GM23338 (cell line): ENCODE measurements around the gene XPR1. TPM values are rescaled to one million over a fixed set of nuclear protein-coding genes. Genes with fewer than 3 reads are reported as not detected.

Experiments
- ATAC-seq: fragments of 200-7000 bp; cut with Tn5 transposase; 3 replicates; pipeline ENCODE4 v1.9.1; 2020
- DNase-seq: peaks from one replicate; pipeline ENCODE4 v3.0.0-alpha.2; 2015; ENCODE audit warnings: low spot score
- H2AFZ ChIP-seq: fragments of 200-600 bp; sonication (generic); 2 replicates; pipeline ENCODE4 v1.8.0; 2016; ENCODE audit warnings: antibody characterized with exemption, mild to moderate bottlenecking, moderate library complexity
- H3F3A ChIP-seq: fragments of 200-600 bp; sonication (generic); replicated peaks from 2 replicates; pipeline ENCODE4 v1.8.0; 2017; ENCODE audit warnings: antibody characterized with exemption, mixed run types, low read depth
- H3K27ac ChIP-seq: fragments of 200-600 bp; sonication (generic); 2 replicates; pipeline ENCODE4 v1.6.1; 2016; ENCODE audit warnings: low read depth
- H3K27me3 ChIP-seq: fragments of 200-600 bp; sonication (generic); 2 replicates; pipeline ENCODE4 v1.8.0; 2016; ENCODE audit warnings: mild to moderate bottlenecking, mixed run types, moderate library complexity; ENCODE audit not compliant: insufficient read depth
- H3K36me3 ChIP-seq: fragments of 200-600 bp; sonication (generic); 2 replicates; pipeline ENCODE4 v1.8.0; 2016; ENCODE audit warnings: mild to moderate bottlenecking; ENCODE audit not compliant: insufficient read depth
- H3K4me1 ChIP-seq: fragments of 200-600 bp; sonication (generic); 2 replicates; pipeline ENCODE4 v1.8.0; 2016; ENCODE audit warnings: mild to moderate bottlenecking, moderate library complexity; ENCODE audit not compliant: insufficient read depth
- H3K4me2 ChIP-seq: fragments of 200-600 bp; sonication (generic); 2 replicates; pipeline ENCODE4 v1.7.1; 2017; ENCODE audit warnings: mixed run types
- H3K4me3 ChIP-seq: fragments of 200-600 bp; sonication (generic); 2 replicates; pipeline ENCODE4 v1.6.1; 2016; ENCODE audit warnings: mixed run types
- H3K79me2 ChIP-seq: fragments of 200-600 bp; sonication (generic); replicated peaks from 2 replicates; pipeline ENCODE4 v1.8.0; 2017; ENCODE audit warnings: mild to moderate bottlenecking; ENCODE audit not compliant: insufficient read depth
- H3K9me2 ChIP-seq: fragments of 200-600 bp; sonication (generic); 2 replicates; pipeline ENCODE4 v1.8.0; 2017; ENCODE audit not compliant: insufficient read depth
- H4K20me1 ChIP-seq: fragments of 200-600 bp; sonication (generic); replicated peaks from 2 replicates; pipeline ENCODE4 v1.8.0; 2017; ENCODE audit warnings: mild to moderate bottlenecking; ENCODE audit not compliant: insufficient read depth
- H3K27ac Mint-ChIP-seq: 2 replicates; pipeline ENCODE4 v1.8.0; 2020; ENCODE audit warnings: inconsistent platforms, mild to moderate bottlenecking, moderate library complexity, mixed read lengths
- H3K27me3 Mint-ChIP-seq: 3 replicates; pipeline ENCODE4 v1.8.0; 2022; ENCODE audit warnings: low read depth, mild to moderate bottlenecking, moderate library complexity, mixed read lengths, inconsistent platforms; ENCODE audit not compliant: insufficient read depth, poor library complexity
- H3K36me3 Mint-ChIP-seq: 3 replicates; pipeline ENCODE4 v1.8.0; 2021; ENCODE audit warnings: low read depth, mild to moderate bottlenecking, inconsistent platforms, moderate library complexity, mixed read lengths
- H3K4me1 Mint-ChIP-seq: 3 replicates; pipeline ENCODE4 v1.8.0; 2020; ENCODE audit warnings: mild to moderate bottlenecking, inconsistent platforms, mixed read lengths
- H3K4me3 Mint-ChIP-seq: 3 replicates; pipeline ENCODE4 v1.8.0; 2021; ENCODE audit warnings: moderate library complexity, mild to moderate bottlenecking, inconsistent platforms, mixed read lengths
- H3K9me3 Mint-ChIP-seq: 3 replicates; pipeline ENCODE4 v1.8.0; 2020; ENCODE audit warnings: moderate library complexity, mild to moderate bottlenecking, inconsistent platforms, mixed read lengths
- EZH2 ChIP-seq: fragments of 200-600 bp; sonication (generic); IDR thresholded peaks from one replicate; pipeline ENCODE4 v1.8.0; 2017; ENCODE audit warnings: antibody characterized with exemption, mild to moderate bottlenecking, low read depth; ENCODE audit not compliant: unreplicated experiment
- JUNB ChIP-seq: IDR thresholded peaks from one replicate; pipeline ENCODE4 v1.6.1; 2016; ENCODE audit warnings: antibody characterized with exemption; ENCODE audit not compliant: unreplicated experiment
- ZNF114 ChIP-seq: fragments of 250-450 bp; sonication (Bioruptor Pico); IDR thresholded peaks from 2 replicates; pipeline ENCODE4 v1.5.0; 2020; ENCODE audit warnings: mild to moderate bottlenecking, moderate library complexity
- polyA plus RNA-seq: library from polyadenylated mRNA; unstranded; fragments of >200 nt; fragmentation: Nextera tagmentation; extraction: Ambion mirVana; gene quantifications from 2 replicates; pipeline ENCODE4 v1.2.1, GENCODE V29; 2016
- total RNA-seq: library from RNA; depleted of rRNA; stranded (reverse); fragments of >200 nt; shearing (Covaris generic); gene quantifications from 2 replicates; pipeline ENCODE4 v1.2.3, GENCODE V29; 2014
- TF ChIP-seq, protein P1 (sequence below): fragments of 250-450 bp; sonication (Bioruptor Pico); IDR thresholded peaks from 2 replicates; pipeline ENCODE4 v1.5.0; 2020; ENCODE audit warnings: mild to moderate bottlenecking, moderate library complexity
- TF ChIP-seq, protein P2 (sequence below), 2 experiments: fragments of 200-600 bp in 1 of 2; sonication (generic) in 1 of 2; conservative IDR thresholded peaks; 2 replicates each; pipeline versions ENCODE4 v1.5.1 to v1.6.1; 2016 to 2017; ENCODE audit warnings: antibody characterized with exemption in 2 of 2, low read depth in 2 of 2, mild to moderate bottlenecking in 2 of 2, moderate library complexity in 1 of 2

XPR1 gene
- total and polyA plus RNA-seq, 2 experiments from 2014 or later, result 9.3 to 38.1 TPM

DNA sequence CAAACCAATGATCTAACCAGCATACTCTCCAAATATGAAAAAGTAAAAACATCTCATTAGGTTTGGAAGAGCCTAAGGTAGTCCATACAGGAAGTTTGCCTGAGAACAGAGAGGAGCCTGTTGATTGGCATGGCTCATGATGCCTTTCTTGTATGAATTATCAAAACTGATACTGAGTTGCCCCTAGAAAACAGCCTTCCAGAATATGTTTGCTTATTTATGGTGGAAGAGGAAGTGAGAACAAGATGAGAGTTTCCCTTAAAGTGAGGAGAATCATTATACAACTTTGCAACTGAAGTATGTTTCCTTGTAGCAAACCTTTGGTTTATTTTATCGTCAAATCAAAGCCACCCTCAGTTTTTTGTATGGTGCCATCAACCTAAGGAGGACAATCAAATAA lies 257.0 kb downstream of the XPR1 start:
- H3K27ac ChIP-seq, result no peak overlapping the region
- no peaks in the 10 kb centered on the region for H3K36me3 Mint-ChIP-seq
- no peak overlapping the region for H3K27ac Mint-ChIP-seq
- no peaks in the 10 kb centered on the region; the same call in 1 of the 2 replicates for H3K4me1 ChIP-seq
- ATAC-seq (no peak), DNase-seq (no peak)
- H3K4me2 ChIP-seq, result no peak overlapping the region
- H3K27me3 Mint-ChIP-seq, result peaks cover 1% of the 10 kb centered on the region
- H2AFZ ChIP-seq, result no peak overlapping the region
- no peak overlapping the region for H3K4me3 ChIP-seq
- H3K4me1 Mint-ChIP-seq, result peaks cover 6% of the 10 kb centered on the region; the same call in 2 of the 3 replicates
- H3K4me3 Mint-ChIP-seq, result no peak overlapping the region
- no peaks in the 10 kb centered on the region for H3K36me3 ChIP-seq
- TF ChIP-seq, protein P1, sequence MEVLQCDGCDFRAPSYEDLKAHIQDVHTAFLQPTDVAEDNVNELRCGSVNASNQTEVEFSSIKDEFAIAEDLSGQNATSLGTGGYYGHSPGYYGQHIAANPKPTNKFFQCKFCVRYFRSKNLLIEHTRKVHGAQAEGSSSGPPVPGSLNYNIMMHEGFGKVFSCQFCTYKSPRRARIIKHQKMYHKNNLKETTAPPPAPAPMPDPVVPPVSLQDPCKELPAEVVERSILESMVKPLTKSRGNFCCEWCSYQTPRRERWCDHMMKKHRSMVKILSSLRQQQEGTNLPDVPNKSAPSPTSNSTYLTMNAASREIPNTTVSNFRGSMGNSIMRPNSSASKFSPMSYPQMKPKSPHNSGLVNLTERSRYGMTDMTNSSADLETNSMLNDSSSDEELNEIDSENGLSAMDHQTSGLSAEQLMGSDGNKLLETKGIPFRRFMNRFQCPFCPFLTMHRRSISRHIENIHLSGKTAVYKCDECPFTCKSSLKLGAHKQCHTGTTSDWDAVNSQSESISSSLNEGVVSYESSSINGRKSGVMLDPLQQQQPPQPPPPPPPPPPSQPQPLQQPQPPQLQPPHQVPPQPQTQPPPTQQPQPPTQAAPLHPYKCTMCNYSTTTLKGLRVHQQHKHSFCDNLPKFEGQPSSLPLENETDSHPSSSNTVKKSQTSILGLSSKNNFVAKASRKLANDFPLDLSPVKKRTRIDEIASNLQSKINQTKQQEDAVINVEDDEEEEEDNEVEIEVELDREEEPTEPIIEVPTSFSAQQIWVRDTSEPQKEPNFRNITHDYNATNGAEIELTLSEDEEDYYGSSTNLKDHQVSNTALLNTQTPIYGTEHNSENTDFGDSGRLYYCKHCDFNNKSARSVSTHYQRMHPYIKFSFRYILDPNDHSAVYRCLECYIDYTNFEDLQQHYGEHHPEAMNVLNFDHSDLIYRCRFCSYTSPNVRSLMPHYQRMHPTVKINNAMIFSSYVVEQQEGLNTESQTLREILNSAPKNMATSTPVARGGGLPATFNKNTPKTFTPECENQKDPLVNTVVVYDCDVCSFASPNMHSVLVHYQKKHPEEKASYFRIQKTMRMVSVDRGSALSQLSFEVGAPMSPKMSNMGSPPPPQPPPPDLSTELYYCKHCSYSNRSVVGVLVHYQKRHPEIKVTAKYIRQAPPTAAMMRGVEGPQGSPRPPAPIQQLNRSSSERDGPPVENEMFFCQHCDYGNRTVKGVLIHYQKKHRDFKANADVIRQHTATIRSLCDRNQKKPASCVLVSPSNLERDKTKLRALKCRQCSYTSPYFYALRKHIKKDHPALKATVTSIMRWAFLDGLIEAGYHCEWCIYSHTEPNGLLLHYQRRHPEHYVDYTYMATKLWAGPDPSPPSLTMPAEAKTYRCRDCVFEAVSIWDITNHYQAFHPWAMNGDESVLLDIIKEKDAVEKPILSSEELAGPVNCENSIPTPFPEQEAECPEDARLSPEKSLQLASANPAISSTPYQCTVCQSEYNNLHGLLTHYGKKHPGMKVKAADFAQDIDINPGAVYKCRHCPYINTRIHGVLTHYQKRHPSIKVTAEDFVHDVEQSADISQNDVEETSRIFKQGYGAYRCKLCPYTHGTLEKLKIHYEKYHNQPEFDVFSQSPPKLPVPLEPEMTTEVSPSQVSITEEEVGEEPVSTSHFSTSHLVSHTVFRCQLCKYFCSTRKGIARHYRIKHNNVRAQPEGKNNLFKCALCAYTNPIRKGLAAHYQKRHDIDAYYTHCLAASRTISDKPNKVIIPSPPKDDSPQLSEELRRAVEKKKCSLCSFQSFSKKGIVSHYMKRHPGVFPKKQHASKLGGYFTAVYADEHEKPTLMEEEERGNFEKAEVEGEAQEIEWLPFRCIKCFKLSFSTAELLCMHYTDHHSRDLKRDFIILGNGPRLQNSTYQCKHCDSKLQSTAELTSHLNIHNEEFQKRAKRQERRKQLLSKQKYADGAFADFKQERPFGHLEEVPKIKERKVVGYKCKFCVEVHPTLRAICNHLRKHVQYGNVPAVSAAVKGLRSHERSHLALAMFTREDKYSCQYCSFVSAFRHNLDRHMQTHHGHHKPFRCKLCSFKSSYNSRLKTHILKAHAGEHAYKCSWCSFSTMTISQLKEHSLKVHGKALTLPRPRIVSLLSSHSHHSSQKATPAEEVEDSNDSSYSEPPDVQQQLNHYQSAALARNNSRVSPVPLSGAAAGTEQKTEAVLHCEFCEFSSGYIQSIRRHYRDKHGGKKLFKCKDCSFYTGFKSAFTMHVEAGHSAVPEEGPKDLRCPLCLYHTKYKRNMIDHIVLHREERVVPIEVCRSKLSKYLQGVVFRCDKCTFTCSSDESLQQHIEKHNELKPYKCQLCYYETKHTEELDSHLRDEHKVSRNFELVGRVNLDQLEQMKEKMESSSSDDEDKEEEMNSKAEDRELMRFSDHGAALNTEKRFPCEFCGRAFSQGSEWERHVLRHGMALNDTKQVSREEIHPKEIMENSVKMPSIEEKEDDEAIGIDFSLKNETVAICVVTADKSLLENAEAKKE (CRISPR knock-in tag), result no peak
- H3K79me2 ChIP-seq, result no peaks in the 10 kb centered on the region
- H4K20me1 ChIP-seq, result no peaks in the 10 kb centered on the region
- no peaks in the 10 kb centered on the region for H3K27me3 ChIP-seq
- H3K9me3 Mint-ChIP-seq, result no peaks in the 10 kb centered on the region
- H3F3A ChIP-seq, result no peaks in the 10 kb centered on the region
- no peaks in the 10 kb centered on the region for H3K9me2 ChIP-seq

DNA sequence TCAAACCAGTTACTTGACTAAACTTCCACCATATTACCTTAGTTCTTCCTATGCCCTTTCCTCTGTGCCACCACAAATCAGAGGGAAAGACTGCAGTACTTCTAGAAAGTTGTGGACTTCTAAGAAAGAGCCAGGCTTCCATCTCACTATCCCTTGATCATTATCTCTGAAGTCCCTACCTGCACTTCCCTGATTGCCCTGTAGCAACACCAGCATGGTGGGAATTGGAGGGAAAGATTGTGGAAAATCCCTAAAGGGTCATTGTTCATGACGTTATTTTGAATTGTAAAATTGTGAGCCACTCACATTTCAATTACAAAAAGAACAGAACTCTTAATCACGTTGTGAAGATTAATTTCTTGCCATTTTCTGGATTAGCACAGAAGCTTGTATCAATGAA lies 257.5 kb downstream of the XPR1 start:
- Histone ChIP-seq H3K27ac (no peak overlapping the region), H4K20me1 (no peaks in the 10 kb centered on the region), H3K79me2 (no peaks in the 10 kb centered on the region), H3K4me3 (no peak overlapping the region), H3K36me3 (no peaks in the 10 kb centered on the region), H3K4me2 (no peak overlapping the region), H3K9me2 (no peaks in the 10 kb centered on the region), H3K27me3 (no peaks in the 10 kb centered on the region), H3F3A (no peaks in the 10 kb centered on the region), H2AFZ (no peak overlapping the region), H3K4me1 (no peaks in the 10 kb centered on the region; the same call in 1 of the 2 replicates)
- H3K4me3 Mint-ChIP-seq, result no peak overlapping the region
- peak; percentile 38 for DNase-seq
- H3K27me3 Mint-ChIP-seq, result peaks cover 3% of the 10 kb centered on the region
- H3K27ac Mint-ChIP-seq, result no peak overlapping the region
- no peaks in the 10 kb centered on the region for H3K9me3 Mint-ChIP-seq
- peaks cover 6% of the 10 kb centered on the region; the same call in 2 of the 3 replicates for H3K4me1 Mint-ChIP-seq
- no peak for TF ChIP-seq JUNB
- TF ChIP-seq ZNF114, result no peak
- TF ChIP-seq EZH2, result no peak
- TF ChIP-seq, protein P2, sequence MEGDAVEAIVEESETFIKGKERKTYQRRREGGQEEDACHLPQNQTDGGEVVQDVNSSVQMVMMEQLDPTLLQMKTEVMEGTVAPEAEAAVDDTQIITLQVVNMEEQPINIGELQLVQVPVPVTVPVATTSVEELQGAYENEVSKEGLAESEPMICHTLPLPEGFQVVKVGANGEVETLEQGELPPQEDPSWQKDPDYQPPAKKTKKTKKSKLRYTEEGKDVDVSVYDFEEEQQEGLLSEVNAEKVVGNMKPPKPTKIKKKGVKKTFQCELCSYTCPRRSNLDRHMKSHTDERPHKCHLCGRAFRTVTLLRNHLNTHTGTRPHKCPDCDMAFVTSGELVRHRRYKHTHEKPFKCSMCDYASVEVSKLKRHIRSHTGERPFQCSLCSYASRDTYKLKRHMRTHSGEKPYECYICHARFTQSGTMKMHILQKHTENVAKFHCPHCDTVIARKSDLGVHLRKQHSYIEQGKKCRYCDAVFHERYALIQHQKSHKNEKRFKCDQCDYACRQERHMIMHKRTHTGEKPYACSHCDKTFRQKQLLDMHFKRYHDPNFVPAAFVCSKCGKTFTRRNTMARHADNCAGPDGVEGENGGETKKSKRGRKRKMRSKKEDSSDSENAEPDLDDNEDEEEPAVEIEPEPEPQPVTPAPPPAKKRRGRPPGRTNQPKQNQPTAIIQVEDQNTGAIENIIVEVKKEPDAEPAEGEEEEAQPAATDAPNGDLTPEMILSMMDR (conservative IDR thresholded peaks at IDR 0.05; ENCODE audit: low read depth in 2 of 2), result peak in 1 of 2 experiments; percentile 37; a peak in 2 of 4 replicates
- peak; percentile 70 for ATAC-seq
- no peaks in the 10 kb centered on the region for H3K36me3 Mint-ChIP-seq
